Measurements from ENCODE around the gene CUX1. TPM values are rescaled to one million over a fixed set of nuclear protein-coding genes. Genes with fewer than 3 reads are reported as not detected.
"Not testable (repeated sequence)": the region's sequence is repeated elsewhere in the genome, so short reads cannot be mapped to it uniquely, and the experiment has no call there.

CUX1 gene
- total and polyA plus RNA-seq, 9 donors: 42.2 to 151 (median 126) TPM

- no peaks in the 10 kb centered on the region for H3K36me3 ChIP-seq
- no peaks in the 10 kb centered on the region for H3K9me3 ChIP-seq
- H3K4me1 ChIP-seq (ENCODE audit: insufficient read depth): peaks cover 2% of the 10 kb centered on the region
- H3K4me3 ChIP-seq: no peak overlapping the region
- no peaks in the 10 kb centered on the region for H3K27me3 ChIP-seq
- TF ChIP-seq POLR2A (IDR thresholded peaks at IDR 0.05) (no peak), EP300 (IDR thresholded peaks at IDR 0.05) (no peak)
- intact Hi-C loops (cut with DNase I): no loop called here
- whole genome bisulfite sequencing, 3 donors: 88 to 89% (median 88%) methylated on average over 4 of the region's 4 CpGs
- H3K27ac ChIP-seq: no peak overlapping the region
- DNase-seq: no peak
Measured at GRCh38 chr7:101929256-101929655, 111.8 kb downstream of the CUX1 start.

DNA sequence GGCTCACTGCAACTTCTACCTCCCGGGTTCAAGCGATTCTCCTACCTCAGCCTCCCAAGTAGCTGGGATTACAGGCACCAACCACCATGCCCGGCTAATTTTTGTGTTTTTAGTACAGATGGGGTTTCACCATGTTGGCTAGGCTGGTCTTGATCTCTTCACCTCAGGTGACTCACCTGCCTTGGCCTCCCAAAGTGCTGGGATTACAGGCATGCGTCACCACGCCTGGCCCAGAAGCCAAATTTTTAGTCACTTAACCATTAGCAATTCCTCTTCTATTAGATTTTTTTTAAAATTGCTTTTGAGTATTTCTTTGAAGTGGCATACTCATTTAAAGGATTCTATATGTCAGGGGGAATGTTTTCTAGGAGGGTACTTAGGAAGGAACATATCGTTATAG, 112.5 kb downstream of the CUX1 start:
- H3K4me3 ChIP-seq; H3K36me3 ChIP-seq; H3K4me1 ChIP-seq (ENCODE audit: insufficient read depth); H3K27me3 ChIP-seq; H3K9me3 ChIP-seq; H3K27ac ChIP-seq; intact Hi-C loops (cut with DNase I): not testable (repeated sequence)
- peak in 1 of 5 donors; percentile 2 for DNase-seq
- 97 to 98% (median 98%) methylated on average over 6 of the region's 6 CpGs for WGBS, 3 donors

DNA sequence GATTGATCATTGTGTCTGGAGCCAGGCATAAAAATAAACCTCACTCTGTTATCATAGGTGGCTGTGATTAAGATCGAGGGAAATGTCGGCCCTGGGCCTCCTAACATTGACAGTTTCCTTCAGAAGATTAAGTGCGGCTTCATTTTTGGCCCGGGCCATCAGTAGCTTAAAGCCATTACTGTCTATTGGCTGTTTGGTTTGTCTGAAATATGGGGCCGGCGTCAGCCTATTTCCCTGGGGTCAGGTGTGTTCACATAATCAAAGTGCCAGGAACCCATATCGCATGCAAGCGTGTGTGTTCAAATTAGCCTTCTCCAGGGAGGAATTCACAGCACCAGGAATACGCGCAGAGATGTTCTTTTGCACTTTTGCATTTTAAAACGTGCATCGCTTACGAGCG, 114.7 kb downstream of the CUX1 start:
- Histone ChIP-seq H3K27ac (no peak overlapping the region), H3K9me3 (no peaks in the 10 kb centered on the region), H3K36me3 (no peaks in the 10 kb centered on the region), H3K27me3 (no peaks in the 10 kb centered on the region), H3K4me1 (ENCODE audit: insufficient read depth) (peaks cover 17% of the 10 kb centered on the region), H3K4me3 (no peak overlapping the region)
- DNase-seq: peak in 1 of 5 donors; percentile 17
- intact Hi-C loops (cut with DNase I): no loop called here
- TF ChIP-seq POLR2A (IDR thresholded peaks at IDR 0.05): no peak
- WGBS, 3 donors: 95 to 96% (median 95%) methylated on average over 14 of the region's 14 CpGs

- H3K27me3 ChIP-seq: no peaks in the 10 kb centered on the region
- H3K9me3 ChIP-seq: no peaks in the 10 kb centered on the region
- no peak for DNase-seq
- peaks cover 17% of the 10 kb centered on the region for H3K4me1 ChIP-seq (ENCODE audit: insufficient read depth)
- H3K27ac ChIP-seq: no peak overlapping the region
- no peak overlapping the region for H3K4me3 ChIP-seq
- WGBS, 3 donors: 39 to 56% (median 55%) methylated on average over 4 of the region's 4 CpGs
- H3K36me3 ChIP-seq: no peaks in the 10 kb centered on the region
- intact Hi-C loops (cut with DNase I): no loop called here
- TF ChIP-seq, protein P1, sequence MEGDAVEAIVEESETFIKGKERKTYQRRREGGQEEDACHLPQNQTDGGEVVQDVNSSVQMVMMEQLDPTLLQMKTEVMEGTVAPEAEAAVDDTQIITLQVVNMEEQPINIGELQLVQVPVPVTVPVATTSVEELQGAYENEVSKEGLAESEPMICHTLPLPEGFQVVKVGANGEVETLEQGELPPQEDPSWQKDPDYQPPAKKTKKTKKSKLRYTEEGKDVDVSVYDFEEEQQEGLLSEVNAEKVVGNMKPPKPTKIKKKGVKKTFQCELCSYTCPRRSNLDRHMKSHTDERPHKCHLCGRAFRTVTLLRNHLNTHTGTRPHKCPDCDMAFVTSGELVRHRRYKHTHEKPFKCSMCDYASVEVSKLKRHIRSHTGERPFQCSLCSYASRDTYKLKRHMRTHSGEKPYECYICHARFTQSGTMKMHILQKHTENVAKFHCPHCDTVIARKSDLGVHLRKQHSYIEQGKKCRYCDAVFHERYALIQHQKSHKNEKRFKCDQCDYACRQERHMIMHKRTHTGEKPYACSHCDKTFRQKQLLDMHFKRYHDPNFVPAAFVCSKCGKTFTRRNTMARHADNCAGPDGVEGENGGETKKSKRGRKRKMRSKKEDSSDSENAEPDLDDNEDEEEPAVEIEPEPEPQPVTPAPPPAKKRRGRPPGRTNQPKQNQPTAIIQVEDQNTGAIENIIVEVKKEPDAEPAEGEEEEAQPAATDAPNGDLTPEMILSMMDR (IDR thresholded peaks at IDR 0.05): no peak
- TF ChIP-seq POLR2A (IDR thresholded peaks at IDR 0.05): no peak
- TF ChIP-seq EP300 (IDR thresholded peaks at IDR 0.05): no peak
Measured at GRCh38 chr7:101933028-101933427, 115.6 kb downstream of the CUX1 start.

GRCh38 chr7:101933688-101934121, 116.3 kb downstream of the CUX1 start:
- no peaks in the 10 kb centered on the region for H3K36me3 ChIP-seq
- intact Hi-C loops (cut with DNase I): no loop called here
- TF ChIP-seq EP300 (IDR thresholded peaks at IDR 0.05) (no peak), POLR2A (IDR thresholded peaks at IDR 0.05) (no peak)
- TF ChIP-seq, protein P1 (IDR thresholded peaks at IDR 0.05): no peak
- 14 to 31% (median 16%) methylated on average over 5 of the region's 5 CpGs for WGBS, 3 donors
- no peak overlapping the region for H3K4me3 ChIP-seq
- H3K27ac ChIP-seq: peak overlapping the region in 1 of 2 donors; percentile 77
- H3K9me3 ChIP-seq: no peaks in the 10 kb centered on the region
- DNase-seq: no peak
- peaks cover 17% of the 10 kb centered on the region for H3K4me1 ChIP-seq (ENCODE audit: insufficient read depth)
- H3K27me3 ChIP-seq: no peaks in the 10 kb centered on the region

DNA sequence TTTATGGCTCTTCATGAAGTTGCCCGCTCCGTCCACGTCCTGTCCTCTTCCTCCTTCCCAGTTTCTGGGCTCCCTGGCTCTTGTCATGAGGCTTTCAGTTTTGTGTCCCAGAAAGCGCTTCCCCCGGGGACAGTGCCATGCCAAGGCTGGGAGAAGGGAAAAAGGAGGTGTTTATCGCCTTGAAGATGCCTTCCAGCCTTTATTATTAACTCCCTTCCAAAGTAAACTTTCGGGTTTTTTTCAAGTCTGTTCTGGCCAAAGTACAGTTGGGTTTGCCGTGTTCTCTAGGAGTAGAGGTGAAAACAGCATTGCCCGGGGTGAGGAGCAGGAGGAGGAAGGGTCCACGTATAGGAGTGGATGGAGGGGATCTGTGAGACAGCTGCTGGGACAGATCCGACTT, 117.2 kb downstream of the CUX1 start:
- no peak for TF ChIP-seq EP300 (IDR thresholded peaks at IDR 0.05)
- TF ChIP-seq, protein P1 (IDR thresholded peaks at IDR 0.05): no peak
- H3K27me3 ChIP-seq: no peaks in the 10 kb centered on the region
- WGBS, 3 donors: 15 to 21% (median 16%) methylated on average over 11 of the region's 11 CpGs
- no peaks in the 10 kb centered on the region for H3K36me3 ChIP-seq
- H3K27ac ChIP-seq: peak overlapping the region in 1 of 2 donors; percentile 77
- H3K9me3 ChIP-seq: no peaks in the 10 kb centered on the region
- H3K4me3 ChIP-seq: peak overlapping the region; percentile 13
- no peak for DNase-seq
- intact Hi-C loops (cut with DNase I): no loop called here
- H3K4me1 ChIP-seq (ENCODE audit: insufficient read depth): peaks cover 17% of the 10 kb centered on the region

Measured in ovary (tissue), 9 donors.